Measurements from ENCODE around the gene ARL8A.
"Not testable (repeated sequence)": the region's sequence is repeated elsewhere in the genome, so short reads cannot be mapped to it uniquely, and the experiment has no call there.

ARL8A gene

DNA sequence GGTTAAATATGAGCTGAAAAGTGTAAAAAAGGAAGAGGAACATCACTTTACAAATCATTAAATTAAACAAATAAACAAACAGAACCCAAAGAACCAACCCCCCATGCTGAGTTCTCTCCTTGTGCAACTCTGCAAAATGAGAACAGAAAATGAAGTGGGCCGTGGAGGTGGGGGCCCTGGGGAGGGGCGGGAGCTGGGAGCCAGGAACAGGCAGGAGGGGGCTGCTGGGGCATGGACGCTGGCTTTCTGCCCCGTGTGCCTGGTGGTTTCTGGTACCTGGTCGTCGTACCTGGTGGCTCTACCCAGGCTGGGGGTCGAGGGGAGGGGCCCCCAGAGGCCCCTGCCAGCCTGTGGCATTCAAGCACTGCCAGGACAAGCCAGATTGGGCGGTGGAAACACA is 11.0 kb downstream of the ARL8A start:
- no peak for DNase-seq

- DNase-seq, result no peak
Observed at GRCh38 chr1:202133001-202133400, 11.5 kb downstream of the ARL8A start.

- DNase-seq, result no peak
Observed at GRCh38 chr1:202131956-202132821, 12.3 kb downstream of the ARL8A start.

- DNase-seq, result no peak
Observed at GRCh38 chr1:202130816-202131522, 13.6 kb downstream of the ARL8A start.

- DNase-seq, result no peak
Observed at GRCh38 chr1:202130297-202130721, 14.2 kb downstream of the ARL8A start.

DNA sequence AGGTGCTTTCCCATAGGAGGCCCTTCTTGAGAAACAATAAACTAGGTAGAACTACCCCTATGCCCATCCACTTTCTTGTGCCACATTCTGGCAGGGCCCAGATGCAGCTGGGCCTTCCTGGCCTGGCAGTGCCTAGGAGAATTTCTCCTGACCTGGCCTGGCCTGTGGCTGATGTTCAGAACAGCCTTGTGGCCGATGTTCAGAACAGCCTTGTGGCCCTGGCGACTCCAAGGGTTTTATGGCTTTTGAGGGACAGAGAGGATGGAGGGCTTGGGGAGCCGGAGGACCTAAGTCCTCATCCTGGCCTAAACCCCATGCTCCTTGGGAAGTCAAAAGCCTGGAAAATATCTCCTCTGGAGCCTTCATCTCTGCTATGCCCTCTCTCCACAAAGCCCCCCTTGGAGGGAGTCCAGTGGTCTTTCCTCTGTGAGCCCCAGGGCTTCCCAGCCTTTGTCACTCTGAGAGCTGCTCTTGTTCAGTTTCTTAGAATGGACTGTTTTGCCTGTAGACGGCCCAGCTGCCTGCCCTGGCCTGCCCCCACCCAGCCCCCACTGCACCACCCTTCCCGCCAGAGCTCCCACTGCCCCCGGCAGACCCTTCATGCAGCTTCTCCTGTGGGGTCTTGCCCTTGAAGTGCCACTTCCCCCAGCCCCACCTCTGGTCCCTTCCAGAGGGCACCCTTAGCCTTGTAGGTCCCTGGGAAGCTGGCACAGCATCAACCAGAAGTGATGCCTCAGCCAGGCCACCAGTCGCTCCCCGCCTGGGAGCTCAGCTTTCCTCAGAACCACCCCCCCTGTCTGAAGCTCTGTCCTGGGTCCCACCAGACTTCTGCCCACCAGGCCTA is 14.9 kb downstream of the ARL8A start:
- DNase-seq, result no peak

GRCh38 chr1:202127836-202128622 is 16.5 kb downstream of the ARL8A start:
- DNase-seq, result no peak

DNA sequence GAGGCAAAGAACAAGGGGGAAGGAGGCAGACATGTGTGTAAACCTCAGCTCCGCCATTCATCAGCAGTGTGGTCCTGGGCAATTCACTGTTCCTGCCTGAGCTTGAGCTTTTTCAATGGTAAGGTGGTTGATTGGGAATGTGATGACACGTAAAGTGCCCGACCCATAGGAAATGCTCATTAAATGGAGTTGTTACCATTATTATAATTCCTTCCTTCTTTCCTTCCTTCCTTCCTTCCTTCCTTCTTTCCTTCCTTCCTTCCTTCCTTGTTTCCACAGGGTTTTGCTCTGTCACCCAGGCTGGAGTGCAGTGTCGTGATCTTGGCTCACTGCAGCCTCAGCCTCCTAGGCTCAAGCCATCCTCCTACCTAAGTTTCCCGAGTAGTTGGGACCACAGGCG is 17.5 kb downstream of the ARL8A start:
- no peak for DNase-seq

- no peak for DNase-seq
Observed at GRCh38 chr1:202126426-202126825, 18.1 kb downstream of the ARL8A start.

DNA sequence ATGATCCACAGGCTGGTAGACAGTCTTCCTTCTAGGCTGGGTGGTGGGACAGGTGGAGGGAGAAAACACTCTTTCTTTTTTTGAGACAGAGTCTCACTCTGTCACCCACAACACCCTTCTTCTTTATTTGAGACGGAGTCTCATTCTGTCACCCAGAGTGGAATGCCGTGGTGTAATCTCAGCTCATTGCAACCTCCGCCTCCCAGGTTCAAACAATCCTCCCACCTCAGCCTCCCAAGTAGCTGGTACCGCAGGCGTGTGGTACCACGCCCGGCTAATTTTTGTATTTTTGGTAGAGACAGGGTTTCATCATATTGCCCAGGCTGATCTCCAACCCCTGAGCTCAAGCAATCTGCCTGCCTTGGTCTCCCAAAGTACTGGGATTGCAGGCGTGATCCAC is 18.9 kb downstream of the ARL8A start:
- DNase-seq, result no peak

- DNase-seq, result no peak
Observed at GRCh38 chr1:202124142-202124541, 20.4 kb downstream of the ARL8A start.

DNA sequence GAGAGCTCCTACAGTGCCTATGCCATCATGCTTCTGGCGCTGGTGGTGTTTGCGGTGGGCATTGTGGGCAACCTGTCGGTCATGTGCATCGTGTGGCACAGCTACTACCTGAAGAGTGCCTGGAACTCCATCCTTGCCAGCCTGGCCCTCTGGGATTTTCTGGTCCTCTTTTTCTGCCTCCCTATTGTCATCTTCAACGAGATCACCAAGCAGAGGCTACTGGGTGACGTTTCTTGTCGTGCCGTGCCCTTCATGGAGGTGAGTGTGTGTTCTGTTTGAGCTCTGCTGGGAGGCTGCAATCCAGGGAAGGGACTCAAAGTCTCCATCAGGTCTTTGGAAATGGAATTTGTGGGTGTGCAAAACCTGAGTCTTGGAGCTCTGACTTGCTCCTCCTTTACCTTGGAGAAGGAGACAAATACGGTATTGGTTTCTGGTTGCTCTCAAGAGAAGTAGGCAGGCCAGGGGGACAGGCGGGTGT is 21.2 kb downstream of the ARL8A start:
- DNase-seq, result no peak

DNA sequence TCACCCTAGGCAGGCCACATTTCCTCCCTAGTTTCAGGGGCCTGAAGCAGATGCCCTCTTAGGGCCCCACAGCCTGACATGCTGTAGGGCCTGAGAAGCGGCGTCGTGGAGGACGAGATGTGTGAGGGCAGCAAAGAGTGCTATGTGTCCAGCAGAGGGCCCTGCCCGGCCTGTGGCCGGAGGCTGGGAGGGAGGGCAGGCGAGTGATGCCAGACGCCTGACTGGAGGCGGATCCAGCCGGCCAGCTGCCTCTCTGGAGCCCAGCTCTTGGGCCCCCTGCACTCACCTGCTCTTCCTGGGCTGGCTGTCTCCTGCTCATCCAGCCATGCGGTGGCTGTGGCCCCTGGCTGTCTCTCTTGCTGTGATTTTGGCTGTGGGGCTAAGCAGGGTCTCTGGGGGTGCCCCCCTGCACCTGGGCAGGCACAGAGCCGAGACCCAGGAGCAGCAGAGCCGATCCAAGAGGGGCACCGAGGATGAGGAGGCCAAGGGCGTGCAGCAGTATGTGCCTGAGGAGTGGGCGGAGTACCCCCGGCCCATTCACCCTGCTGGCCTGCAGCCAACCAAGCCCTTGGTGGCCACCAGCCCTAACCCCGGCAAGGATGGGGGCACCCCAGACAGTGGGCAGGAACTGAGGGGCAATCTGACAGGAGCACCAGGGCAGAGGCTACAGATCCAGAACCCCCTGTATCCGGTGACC is 21.8 kb downstream of the ARL8A start, which contains the start of gene GPR37L1:
TSS of gene GPR37L1 (plus strand) at position 279 of the 697 bp plus-strand sequence. CDS start at position 326, 47 bp downstream.
- no peak for DNase-seq

DNA sequence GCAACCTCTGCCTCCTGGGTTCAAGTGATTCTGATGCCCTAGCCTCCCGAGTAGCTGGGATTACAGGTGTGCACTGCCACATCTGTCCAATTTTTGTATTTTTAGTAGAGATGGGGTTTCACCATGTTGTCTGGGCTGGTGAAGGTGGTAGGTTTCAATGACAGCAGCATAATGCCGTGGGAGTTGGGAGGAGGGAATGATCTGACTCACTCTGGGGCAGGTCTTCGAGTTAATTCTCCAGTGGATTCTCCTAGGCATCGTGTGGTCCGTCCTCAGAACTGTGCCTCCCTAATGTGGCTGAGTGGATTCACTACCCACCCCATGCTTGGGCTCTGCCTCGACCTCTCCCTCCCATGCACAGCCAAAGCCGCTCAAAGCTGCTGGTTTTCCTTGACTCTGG is 23.5 kb downstream of the ARL8A start:
- no peak for DNase-seq

- no peak for DNase-seq
Observed at GRCh38 chr1:202117898-202118371, 26.6 kb downstream of the ARL8A start.

GRCh38 chr1:202116287-202116686 is 28.2 kb downstream of the ARL8A start:
- no peak for DNase-seq

DNA sequence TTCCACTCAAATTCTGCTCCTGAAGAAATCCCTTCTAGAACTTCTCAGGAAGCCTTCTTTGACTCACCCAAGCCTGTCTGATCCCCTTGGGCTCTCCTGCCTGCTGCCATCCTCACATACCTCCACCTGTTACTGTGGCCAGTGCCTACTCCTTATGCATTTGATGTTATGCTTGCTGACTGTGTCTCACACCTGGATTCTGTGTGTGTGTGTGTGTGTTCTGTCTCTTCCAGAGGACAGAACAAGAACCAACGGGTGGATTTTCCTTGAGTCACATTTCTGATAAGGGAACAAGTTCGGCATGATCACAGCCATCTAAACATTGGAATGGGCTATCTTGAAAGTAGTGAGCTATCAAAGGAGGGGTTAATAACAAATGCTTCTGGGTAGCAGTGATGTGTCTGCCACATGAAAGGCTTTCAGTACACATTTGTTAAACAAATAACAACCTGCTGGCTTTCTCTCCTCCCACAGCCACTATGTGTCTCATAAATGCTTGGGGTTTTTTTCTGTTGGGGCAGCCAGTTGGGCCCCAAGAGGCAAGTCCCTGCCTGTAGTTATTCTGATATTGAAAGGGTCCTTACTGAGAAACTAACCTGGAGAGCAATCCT is 30.7 kb downstream of the ARL8A start:
- DNase-seq, result no peak

DNA sequence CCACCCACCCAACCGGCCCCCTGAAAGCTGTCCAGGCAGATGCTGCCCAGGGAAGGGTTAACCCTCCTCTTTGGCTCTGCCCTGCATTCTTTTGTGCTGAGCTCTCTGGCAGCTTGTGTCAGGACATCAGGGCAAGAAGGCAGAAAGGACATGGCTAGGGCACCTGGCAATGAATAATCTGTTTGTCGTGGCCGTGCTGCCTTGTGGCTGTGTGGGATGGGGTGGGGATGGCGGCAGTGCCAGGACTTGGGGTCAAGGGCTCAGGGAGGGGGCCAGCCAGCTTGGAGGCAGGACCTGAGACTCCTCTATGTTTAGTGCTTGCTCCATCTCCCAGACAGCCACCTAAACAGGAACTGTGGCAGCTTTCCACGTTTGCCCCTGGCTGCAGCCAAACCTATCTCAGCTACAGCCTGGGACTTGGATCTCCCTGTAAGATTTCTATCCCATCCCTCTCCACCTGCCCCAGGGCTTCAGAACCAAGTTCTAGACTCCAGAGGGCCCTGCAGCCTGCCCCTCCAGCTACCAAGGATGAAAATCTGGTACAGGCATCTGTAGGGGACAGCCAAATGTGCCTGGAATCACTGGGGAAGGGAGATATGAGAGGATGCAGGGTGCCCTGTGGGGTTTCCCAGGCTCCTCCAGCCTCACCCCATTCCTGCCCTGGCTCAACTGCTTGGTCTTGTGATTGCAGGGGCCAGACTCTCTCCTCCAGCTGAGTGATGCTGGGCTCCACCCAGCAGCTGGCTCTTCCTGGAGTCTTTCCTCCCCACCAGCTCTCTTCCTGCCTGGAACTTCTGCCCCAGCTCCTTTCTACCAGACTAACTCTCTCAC is 31.5 kb downstream of the ARL8A start:
- DNase-seq, result no peak

DNA sequence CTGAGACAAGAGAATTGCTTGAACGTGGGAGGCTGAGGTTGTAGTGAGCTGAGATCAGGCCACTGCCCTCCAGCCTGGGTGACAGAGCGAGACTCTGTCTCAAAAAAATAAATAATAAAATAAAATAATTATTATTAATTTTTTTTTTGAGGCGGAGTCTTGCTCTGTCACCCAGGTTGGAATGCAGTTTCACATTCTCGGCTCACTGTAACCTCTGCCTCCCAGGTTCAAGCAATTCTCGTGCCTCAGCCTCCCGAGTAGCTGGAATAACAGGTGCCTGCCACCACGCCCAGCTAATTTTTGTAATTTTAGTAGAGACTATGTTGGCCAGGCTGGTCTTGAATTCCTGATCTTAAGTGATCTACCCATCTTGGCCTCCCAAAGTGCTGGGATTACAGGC is 32.9 kb downstream of the ARL8A start:
- not testable (repeated sequence) for DNase-seq

GRCh38 chr1:202110977-202111376 is 33.6 kb downstream of the ARL8A start:
- DNase-seq, result no peak
